Embryonic facial prominence (tissue), 1 donor: ENCODE data around the gene ZNF579.
A peak's percentile ranks its signal among the peaks of the same experiment; 100 is the strongest.

Experiments used
- DNase-seq: peaks from one replicate; pipeline ENCODE4 v3.0.0-alpha.2; 2016; ENCODE audit errors: extremely low spot score

ZNF579 gene, protein sequence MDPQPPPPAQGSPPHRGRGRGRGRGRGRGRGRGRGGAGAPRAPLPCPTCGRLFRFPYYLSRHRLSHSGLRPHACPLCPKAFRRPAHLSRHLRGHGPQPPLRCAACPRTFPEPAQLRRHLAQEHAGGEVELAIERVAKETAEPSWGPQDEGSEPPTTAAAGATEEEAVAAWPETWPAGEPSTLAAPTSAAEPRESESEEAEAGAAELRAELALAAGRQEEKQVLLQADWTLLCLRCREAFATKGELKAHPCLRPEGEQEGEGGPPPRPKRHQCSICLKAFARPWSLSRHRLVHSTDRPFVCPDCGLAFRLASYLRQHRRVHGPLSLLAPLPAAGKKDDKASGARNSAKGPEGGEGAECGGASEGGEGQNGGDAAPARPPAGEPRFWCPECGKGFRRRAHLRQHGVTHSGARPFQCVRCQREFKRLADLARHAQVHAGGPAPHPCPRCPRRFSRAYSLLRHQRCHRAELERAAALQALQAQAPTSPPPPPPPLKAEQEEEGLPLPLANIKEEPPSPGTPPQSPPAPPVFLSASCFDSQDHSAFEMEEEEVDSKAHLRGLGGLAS

DNA sequence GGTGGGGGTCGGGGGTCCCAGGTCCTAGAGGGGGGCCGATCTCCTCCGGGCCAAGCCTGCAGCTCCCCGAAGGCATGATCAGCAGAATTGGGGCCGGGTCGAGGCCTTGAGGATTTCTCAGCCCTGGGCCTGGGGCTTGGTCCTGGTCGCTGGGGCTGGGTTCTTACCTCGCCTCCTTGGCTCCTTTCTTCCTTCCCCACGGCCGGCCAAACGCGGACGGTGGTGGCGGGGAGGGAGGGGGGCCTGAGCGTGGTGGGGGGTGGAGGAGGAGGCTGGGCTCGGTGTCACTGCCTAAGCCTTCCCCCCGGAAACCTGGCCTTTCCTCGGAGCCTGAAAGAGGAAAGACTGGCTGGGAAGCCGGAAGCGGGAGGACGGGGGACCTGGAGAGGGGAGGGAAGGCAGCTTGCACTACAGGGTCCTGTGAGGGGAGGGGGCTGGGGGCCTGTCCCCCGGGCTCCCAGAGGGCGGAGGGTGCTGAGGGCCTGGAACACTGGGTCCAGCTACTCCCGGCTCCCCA is at the start of gene ZNF579:
TSS of gene ZNF579 (minus strand) at position 221 of the 517 bp plus-strand sequence. CDS start 1,209 bp downstream, outside the sequence.
- peak; percentile 73 for DNase-seq

DNA sequence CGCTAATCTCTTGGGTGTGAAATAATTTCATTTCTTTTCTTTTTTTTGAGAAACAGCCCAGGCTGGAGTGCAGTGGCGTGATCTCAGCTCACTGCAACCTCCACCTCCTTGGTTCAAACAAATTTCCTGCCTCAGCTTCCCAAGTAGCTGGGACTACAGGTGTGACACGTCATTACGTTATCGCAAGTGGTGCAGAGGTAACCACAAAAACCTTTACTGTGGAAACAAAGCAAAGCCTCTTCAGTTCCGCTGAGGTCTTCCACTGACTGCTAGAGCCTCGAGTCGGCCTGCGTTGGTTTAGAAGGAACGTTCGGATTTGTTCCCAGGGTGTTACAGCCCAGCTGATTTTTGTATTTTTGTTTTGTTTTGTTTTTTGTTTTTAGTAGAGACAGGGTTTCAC is 45.7 kb upstream of the ZNF579 start:
- DNase-seq: no peak

DNA sequence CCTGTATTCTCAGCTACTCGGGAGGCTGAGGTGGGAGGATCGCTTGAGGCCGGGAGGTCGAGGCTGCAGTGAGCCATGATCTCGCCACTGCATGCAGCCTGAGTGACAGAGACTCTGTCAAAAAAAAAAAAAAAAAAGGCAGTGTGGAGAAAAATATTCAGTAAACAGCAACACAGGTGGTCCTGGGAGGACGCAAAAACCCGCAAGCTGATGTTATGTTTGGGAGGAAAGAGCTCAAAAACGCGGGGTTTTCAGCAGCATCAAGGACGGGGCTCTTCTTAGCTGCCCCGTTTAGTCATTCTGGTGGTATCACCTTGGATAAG is 44.3 kb upstream of the ZNF579 start:
- DNase-seq: no peak

DNA sequence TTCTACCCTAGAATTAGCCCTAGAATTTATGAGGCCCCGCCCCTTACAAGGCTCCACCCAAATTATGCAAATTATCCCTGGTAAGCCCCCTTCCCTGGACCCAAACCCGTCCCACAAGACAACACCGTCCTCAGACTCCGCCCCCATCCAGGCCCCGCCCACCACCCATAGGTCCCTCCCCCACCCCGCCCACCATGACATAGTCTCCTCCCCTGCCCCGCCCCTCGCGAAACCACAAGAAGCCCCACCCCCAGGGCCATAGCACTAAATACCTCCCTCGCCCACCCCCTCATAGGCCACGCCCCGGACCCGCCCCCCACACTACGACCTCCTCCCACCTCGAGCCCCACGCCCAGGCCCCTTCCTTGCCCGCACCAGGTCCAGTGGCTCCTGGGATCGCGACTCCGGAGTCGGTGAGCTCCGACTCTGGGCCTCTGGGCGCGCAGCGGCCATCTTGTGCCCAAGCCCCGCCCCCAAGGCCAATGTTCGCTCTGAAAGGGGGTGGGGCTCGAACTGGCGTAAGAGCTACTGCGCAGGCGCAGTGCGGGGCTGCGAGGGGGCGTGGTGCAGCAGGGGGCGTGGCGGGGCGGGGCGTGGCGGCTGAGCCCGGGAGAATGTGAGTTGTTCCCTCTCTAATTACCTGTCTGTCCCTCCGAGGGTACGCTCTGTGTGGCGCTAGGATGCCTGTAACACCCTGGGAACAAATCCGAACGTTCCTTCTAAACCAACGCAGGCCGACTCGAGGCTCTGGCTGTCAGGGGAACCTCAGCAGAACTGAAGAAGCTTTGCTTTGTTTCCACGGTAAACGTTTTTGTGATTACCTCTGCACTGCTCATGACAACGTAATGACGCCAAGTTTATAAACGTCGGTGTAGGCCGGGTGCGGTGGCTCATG is 43.7 kb upstream of the ZNF579 start, which contains the start of gene ZNF784:
TSS of gene ZNF784 (minus strand) at position 458 of the 895 bp plus-strand sequence. CDS start at position 453, 5 bp downstream.
- DNase-seq: peak; percentile 91

DNA sequence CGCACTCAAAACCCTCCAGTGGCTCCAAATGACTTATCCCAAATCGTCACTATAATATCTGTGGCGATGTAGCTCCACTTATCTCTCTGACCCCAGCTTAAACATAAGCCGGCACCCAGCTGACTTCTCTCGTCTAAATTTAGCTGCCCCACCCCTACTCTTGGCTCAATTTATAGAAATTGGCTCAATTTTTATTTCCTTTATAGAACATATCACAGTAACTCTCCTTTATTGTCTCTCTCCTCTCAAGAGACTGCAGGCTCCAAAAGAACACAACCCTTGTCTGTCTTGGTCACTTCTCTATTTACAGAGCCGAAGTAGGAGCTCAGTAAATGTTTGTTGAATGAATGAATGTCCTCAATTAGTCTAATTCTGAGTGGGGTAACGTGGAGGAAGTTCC is 42.9 kb upstream of the ZNF579 start:
- no peak for DNase-seq

DNA sequence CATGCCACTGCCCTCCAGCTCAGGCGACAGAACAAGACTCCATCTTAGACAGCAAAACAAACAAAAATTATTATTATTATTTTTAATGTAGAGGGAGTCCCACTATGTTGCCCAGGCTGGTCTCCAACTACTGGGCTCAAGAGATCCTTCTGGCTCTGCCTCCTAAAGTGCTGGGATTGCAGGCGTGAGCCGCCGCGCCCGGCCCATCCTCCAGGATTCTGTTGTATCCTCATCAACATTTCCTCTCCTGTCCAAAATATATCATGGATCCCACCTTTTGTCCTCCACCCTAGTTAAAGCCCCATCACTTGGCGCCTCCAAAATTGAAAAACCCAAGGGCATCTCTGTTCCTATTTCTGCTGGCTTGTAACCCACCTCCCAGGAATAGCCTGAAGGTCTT is 42.5 kb upstream of the ZNF579 start:
- DNase-seq: no peak

DNA sequence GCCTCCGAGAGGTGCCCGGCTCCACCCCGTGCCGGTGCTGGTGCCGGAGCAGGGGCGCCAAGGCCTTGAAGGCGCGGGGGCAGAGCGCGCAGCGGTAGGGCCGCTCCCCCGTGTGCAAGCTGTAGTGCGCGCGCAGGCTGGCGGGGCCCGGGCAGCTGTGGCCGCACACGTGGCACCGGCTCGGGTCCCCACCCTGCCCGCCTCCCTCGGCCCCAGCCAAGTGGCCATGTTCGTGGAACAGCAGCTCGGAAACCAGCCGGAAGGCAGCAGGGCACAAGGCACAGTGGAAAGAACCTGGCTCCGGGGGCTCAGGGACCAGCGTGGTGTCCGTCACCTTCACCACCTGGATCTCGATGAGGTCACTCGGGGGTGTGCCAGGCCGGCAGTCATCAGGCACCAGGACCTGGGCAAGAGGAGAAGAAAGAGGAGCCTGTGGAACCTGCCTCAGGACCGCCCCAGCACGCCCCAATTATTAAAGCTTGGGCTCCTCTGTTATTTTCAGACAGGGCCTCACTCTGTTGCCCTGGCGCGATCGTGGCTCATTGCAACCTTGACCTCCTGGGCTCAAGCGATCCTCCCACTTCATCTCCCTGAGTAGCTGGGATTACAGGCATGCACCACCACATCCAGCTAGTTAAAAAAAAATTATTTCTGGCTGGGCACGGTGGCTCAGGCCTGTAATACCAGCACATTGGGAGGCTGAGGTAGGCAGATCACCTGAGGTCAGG is 41.8 kb upstream of the ZNF579 start:
- DNase-seq: no peak

DNA sequence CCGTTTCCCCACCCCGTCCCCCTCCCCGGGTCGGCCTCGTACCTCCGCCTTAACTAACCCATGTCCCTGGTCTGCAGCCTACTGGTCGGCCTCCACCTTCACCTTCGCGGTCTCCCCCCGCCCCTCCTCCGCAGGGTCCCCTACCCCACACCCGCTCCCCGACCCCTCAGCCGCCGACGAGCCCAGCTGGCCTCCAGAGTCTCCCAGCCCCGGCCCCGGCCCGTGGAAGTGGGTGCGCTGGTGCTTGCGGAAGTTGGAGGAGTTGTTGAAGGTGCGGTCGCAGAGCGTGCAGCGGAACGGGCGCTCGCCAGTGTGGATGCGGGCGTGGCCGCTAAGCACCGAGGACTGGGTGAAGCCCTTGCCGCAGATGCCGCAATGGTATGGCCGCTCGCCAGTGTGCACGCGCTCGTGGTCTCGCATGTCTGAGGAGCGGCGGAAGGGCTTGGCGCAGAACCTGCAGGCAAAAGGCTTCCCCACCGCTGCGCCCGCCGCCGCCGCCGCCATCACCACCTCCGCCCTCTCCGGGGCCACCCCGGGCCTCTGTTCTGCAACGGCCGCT is 41.1 kb upstream of the ZNF579 start:
- no peak for DNase-seq

DNA sequence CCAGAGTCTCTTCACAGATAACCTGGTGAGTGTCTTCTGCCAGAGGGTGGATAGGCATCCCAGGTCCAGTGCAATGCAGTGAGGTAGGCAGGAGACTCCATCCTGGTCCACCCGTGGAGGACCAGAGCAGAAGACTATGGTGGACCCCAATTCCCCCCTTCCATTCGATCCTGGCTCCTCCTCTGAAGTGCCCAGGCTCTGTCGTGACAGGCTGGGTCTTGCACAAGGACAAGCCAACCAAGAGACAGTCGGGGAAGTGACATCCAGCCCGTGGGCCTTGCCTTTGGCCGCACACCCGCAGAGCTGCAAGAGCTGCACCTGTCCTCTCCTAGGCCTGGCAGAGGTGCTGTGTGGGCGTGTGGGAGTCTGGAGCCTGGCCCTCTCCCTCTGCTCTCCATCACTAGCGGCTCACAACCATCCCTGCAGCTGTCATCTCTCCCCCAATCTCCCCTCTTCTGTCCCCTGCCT is 40.6 kb upstream of the ZNF579 start:
- DNase-seq: no peak

DNA sequence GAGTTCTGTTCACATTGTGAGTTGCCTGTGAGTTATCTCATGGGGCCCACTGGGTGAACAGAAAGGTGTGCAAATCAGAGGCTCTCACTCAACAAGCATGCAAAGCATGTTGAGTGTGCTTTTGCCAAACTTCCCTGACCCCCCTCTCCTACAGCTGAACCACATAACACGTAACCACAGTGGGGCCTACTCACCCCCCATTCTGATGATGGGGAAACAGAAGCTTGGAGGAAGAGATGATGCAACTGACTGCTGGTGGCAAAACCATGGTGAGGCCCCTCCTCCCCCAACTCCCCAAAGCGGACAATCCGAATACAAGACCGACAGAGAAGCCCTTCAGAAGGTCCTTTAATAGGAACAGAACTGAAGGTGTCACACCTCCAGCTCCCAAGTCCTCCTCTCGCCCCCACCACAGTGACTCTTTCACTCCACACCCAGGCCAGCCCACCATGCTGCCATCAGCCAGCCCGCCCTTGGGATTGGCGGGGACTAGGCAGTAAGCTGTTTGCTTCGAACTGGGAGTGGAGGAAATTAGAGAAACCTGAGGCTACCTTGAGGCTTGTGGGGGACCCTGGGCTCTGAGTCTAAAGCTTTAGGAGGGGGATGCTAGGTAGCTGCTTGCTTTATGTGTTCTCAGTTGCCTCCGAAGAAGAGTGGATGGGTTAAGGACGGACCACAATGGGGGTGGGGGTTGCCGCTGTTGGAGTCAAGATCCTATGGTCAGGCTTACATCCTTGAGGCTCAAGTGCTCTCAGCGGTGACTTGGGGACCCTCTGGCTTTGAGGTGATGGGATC is 40.0 kb upstream of the ZNF579 start:
- no peak for DNase-seq

DNA sequence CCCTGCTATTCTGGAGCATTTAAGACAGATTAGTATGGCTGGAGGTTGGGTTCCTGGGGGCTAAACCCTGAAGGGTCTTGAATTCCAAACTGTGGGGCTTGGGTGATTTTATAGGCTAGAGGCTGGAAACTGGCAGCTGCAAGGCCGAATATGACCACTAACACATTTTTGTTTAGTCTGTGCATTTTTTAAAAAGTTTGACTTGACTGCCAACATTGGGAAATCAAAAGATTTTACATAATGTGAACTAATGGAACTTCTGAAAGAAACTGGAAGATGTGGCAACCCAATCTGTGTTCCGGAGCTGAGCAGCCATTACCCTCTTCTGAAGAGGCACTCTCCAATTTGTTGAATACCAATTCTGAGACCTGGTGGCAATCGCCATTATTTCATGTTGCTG is 38.6 kb upstream of the ZNF579 start:
- no peak for DNase-seq

DNA sequence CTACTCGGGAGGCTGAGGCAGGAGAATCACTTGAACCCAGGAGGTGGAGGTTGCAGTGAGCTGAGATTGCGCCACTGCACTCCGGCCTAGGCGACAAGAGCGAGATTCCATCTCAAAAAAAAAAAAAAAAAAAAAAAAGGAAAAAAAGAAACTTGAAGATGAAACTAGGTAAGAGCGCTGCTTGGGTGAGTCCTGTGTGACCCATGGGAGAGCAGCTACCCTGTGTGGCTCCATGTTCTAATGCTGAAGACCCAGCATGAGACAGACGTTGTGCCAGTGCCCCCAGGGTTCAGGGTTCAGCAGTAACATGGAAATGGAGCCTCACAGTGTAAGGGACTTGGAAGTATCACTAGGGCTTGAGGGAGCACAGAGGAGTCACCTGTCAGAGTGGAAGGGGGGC is 37.8 kb upstream of the ZNF579 start:
- no peak for DNase-seq

DNA sequence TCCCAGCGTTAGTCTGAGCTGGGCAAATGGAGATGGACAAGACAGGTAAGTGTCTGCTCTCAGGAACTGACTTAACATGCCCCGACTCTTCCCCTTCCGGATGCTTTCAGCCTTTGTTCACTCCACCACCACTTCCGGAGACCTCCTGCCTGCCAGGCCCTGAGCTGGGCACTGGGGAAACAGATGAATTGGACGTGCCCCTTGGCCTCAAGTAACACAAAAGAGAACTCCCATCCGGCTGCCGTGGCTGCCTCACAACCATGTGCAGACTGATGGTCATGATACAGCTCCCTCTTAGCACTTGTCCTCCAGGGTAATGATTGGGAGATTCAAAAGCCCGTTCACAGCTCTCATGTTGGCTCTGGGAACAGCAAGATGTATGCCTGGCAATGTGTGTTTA is 36.8 kb upstream of the ZNF579 start:
- DNase-seq: no peak

DNA sequence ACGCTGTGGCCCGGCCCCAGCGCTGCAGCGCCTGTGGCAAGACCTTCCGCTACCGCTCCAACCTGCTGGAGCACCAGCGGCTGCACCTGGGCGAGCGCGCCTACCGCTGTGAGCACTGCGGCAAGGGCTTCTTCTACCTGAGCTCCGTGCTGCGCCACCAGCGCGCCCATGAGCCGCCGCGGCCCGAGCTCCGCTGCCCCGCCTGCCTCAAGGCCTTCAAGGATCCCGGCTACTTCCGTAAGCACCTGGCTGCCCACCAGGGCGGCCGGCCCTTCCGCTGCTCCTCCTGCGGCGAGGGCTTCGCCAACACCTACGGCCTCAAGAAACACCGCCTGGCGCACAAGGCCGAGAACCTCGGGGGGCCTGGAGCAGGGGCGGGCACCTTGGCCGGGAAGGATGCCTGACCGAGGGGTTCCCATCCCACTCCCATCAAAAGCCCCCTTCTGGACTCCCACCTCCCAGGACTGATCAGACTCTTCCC is 35.8 kb upstream of the ZNF579 start:
- DNase-seq: no peak

DNA sequence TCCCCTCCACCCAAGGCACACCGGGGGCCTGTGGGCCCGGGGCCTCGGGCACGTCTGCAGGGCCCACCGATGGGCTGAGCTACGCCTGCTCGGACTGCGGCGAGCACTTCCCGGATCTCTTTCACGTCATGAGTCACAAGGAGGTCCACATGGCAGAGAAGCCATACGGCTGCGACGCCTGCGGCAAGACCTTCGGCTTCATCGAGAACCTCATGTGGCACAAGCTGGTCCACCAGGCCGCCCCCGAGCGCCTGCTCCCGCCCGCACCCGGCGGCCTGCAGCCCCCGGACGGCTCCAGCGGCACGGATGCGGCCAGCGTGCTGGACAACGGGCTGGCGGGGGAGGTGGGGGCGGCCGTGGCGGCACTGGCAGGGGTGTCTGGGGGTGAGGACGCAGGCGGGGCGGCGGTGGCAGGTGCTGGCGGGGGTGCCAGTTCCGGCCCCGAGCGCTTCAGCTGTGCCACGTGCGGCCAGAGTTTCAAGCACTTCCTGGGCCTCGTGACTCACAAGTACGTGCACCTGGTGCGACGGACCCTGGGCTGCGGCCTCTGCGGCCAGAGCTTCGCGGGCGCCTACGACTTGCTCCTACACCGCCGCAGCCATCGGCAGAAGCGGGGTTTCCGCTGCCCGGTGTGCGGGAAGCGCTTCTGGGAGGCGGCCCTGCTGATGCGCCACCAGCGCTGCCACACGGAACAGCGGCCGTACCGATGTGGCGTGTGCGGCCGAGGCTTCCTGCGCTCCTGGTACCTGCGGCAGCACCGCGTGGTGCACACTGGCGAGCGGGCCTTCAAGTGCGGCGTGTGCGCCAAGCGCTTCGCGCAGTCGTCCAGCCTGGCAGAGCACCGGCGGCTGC is 35.1 kb upstream of the ZNF579 start:
- no peak for DNase-seq

DNA sequence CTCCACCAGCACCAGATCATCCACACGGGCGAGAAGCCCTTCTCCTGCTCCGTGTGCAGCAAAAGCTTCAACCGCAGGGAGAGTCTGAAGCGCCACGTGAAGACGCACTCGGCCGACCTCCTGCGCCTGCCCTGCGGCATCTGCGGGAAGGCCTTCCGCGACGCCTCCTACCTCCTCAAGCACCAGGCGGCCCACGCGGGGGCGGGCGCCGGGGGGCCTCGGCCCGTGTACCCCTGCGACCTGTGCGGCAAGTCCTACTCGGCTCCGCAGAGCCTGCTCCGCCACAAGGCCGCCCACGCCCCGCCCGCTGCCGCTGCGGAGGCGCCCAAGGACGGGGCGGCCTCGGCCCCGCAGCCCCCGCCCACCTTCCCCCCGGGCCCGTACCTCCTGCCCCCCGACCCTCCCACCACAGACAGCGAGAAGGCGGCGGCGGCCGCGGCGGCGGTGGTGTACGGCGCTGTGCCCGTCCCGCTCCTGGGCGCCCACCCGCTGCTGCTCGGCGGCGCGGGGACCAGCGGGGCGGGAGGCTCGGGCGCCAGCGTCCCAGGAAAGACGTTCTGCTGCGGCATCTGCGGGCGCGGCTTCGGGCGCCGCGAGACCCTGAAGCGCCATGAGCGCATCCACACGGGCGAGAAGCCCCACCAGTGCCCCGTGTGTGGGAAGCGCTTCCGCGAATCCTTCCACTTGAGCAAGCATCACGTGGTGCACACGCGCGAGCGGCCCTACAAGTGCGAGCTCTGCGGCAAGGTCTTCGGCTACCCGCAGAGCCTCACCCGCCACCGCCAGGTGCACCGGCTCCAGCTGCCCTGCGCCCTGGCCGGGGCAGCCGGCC is 34.3 kb upstream of the ZNF579 start:
- no peak for DNase-seq

DNA sequence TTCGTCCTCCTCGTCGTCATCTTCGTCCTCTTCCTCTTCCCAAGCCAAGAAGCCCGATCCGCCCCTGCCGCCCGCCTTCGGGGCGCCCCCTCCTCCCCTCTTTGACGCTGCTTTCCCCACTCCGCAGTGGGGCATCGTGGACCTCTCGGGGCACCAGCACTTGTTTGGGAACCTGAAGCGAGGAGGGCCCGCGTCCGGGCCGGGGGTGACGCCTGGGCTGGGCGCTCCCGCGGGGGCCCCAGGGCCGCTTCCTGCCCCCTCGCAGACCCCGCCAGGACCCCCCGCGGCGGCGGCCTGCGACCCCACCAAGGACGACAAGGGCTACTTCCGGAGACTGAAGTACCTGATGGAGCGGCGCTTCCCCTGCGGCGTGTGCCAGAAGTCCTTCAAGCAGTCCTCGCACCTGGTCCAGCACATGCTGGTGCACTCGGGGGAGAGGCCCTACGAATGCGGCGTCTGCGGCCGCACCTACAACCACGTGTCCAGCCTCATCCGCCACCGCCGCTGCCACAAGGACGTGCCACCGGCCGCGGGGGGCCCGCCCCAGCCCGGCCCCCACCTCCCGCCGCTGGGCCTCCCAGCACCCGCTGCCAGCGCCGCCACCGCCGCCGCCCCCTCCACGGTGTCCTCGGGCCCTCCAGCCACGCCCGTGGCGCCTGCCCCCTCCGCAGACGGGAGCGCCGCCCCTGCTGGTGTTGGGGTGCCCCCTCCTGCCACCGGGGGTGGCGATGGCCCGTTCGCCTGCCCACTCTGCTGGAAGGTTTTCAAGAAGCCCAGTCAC is 33.5 kb upstream of the ZNF579 start:
- DNase-seq: no peak

DNA sequence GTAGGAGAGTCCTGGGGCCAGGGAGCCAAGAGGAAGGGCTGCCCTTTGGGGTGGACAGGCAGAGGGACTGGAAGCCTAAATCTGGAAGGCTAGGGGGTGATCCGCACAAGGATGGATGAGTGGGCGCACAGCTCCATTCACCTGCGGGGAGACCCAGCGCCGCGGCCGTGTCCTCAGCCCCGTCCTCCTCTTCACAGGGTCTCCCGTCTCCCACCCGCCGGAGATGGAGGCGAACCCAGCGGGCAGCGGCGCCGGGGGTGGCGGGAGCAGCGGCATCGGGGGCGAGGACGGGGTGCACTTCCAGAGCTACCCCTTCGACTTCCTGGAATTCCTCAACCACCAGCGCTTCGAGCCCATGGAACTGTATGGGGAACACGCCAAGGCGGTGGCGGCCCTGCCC is 32.7 kb upstream of the ZNF579 start:
- no peak for DNase-seq
